Measurements from ENCODE around the gene CRYBG3.
A peak's percentile ranks its signal among the peaks of the same experiment; 100 is the strongest.

Gene CRYBG3

GRCh38 chr3:97839944-97840343, 18.1 kb downstream of the CRYBG3 start:
- no peak for DNase-seq

- DNase-seq = no peak
Observed at GRCh38 chr3:97841304-97841703, 19.5 kb downstream of the CRYBG3 start.

GRCh38 chr3:97841956-97842355, 20.1 kb downstream of the CRYBG3 start:
- DNase-seq = no peak

GRCh38 chr3:97848779-97849178, 27.0 kb downstream of the CRYBG3 start:
- DNase-seq = no peak

- DNase-seq = no peak
Observed at GRCh38 chr3:97857401-97857800, 35.6 kb downstream of the CRYBG3 start.

GRCh38 chr3:97860364-97860763, 38.6 kb downstream of the CRYBG3 start:
- DNase-seq = no peak

- DNase-seq = no peak
Observed at GRCh38 chr3:97862582-97862981, 40.8 kb downstream of the CRYBG3 start.

GRCh38 chr3:97863031-97863430, 41.2 kb downstream of the CRYBG3 start:
- no peak for DNase-seq

GRCh38 chr3:97863775-97864174, 42.0 kb downstream of the CRYBG3 start:
- DNase-seq = no peak

GRCh38 chr3:97871186-97871585, 49.4 kb downstream of the CRYBG3 start:
- no peak for DNase-seq

GRCh38 chr3:97871801-97872524, 50.2 kb downstream of the CRYBG3 start:
- DNase-seq = peak; percentile 42

GRCh38 chr3:97872525-97873042, 50.8 kb downstream of the CRYBG3 start:
- no peak for DNase-seq

GRCh38 chr3:97880267-97880666, 58.5 kb downstream of the CRYBG3 start:
- no peak for DNase-seq

- DNase-seq = no peak
Observed at GRCh38 chr3:97882975-97883598, 61.3 kb downstream of the CRYBG3 start.

GRCh38 chr3:97883736-97884135, 61.9 kb downstream of the CRYBG3 start:
- DNase-seq = no peak

GRCh38 chr3:97884586-97885123, 62.8 kb downstream of the CRYBG3 start:
- DNase-seq = no peak

GRCh38 chr3:97885931-97886824, 64.4 kb downstream of the CRYBG3 start:
- no peak for DNase-seq

- DNase-seq = no peak
Observed at GRCh38 chr3:97889814-97890213, 68.0 kb downstream of the CRYBG3 start.

- DNase-seq = no peak
Observed at GRCh38 chr3:97892852-97893251, 71.0 kb downstream of the CRYBG3 start.

GRCh38 chr3:97895216-97895615, 73.4 kb downstream of the CRYBG3 start:
- DNase-seq = no peak

GRCh38 chr3:97896129-97896528, 74.3 kb downstream of the CRYBG3 start:
- no peak for DNase-seq

GRCh38 chr3:97896547-97896946, 74.7 kb downstream of the CRYBG3 start:
- DNase-seq = no peak

- no peak for DNase-seq
Observed at GRCh38 chr3:97899331-97899730, 77.5 kb downstream of the CRYBG3 start.

Measured in stimulated activated CD4-positive, alpha-beta T cell treated with anti-CD3 and anti-CD28 coated beads, Interleukin-1b, Interleukin-23, amount 100 ng/mL, for 48 hours (primary cell).